Panc1 (cell line): ENCODE measurements around the gene EIF4E1B. TPM values are rescaled to one million over a fixed set of nuclear protein-coding genes. Genes with fewer than 3 reads are reported as not detected.

Experiments
- ATAC-seq: fragments of 200-7000 bp; cut with Tn5 transposase; 2 replicates; pipeline ENCODE4 v1.9.1; 2020; ENCODE audit warnings: mild to moderate bottlenecking, moderate library complexity
- BruUV-seq: library from RNA; stranded (reverse); fragments of 400-500 nt; replicated peaks from 2 replicates; lab custom pipeline; 2021; lab: Mats Ljungman, UMichigan
- CTCF ChIA-PET: fragments of 300-600 bp; sonication (Branson Sonifier 250); formaldehyde crosslinking; loops from one replicate; lab custom pipeline; 2022; ENCODE audit warnings: antibody characterized with exemption; lab: Charles Lee
- POLR2A ChIA-PET: fragments of 300-600 bp; sonication (Branson Sonifier 250); formaldehyde crosslinking; loops from one replicate; lab custom pipeline; 2022; ENCODE audit warnings: antibody characterized with exemption; lab: Charles Lee
- DNase-seq: peaks from one replicate; pipeline ENCODE4 v3.0.0-alpha.2; 2010; ENCODE audit warnings: low read depth, low spot score
- H3K27ac ChIP-seq: 2 replicates; pipeline ENCODE4 v1.5.1; 2011; ENCODE audit warnings: mild to moderate bottlenecking, low read length, inconsistent platforms
- H3K27me3 ChIP-seq: fragments of 200-500 bp; sonication (Bioruptor generic); 2 replicates; pipeline ENCODE4 v1.6.0; 2014; ENCODE audit warnings: low read length, inconsistent platforms; ENCODE audit not compliant: control insufficient read depth, insufficient read depth
- H3K36me3 ChIP-seq: fragments of 200-500 bp; sonication (Bioruptor generic); 2 replicates; pipeline ENCODE4 v1.5.1; 2014; ENCODE audit warnings: inconsistent platforms, mild to moderate bottlenecking, low read length, moderate library complexity; ENCODE audit not compliant: control insufficient read depth, insufficient read depth
- H3K4me1 ChIP-seq: 2 replicates; pipeline ENCODE4 v1.5.1; 2011; ENCODE audit warnings: inconsistent platforms, mild to moderate bottlenecking, low read length, moderate library complexity; ENCODE audit not compliant: control insufficient read depth, insufficient read depth
- H3K4me3 ChIP-seq, 2 experiments: 2 replicates each; pipeline ENCODE4 v1.5.1; 2011 to 2012; ENCODE audit warnings: low read depth in 2 of 2, low read length in 2 of 2, mild to moderate bottlenecking in 2 of 2, inconsistent platforms in 1 of 2, moderate library complexity in 1 of 2
- H3K9me3 ChIP-seq: fragments of 200-500 bp; sonication (Bioruptor generic); 2 replicates; pipeline ENCODE4 v1.5.1; 2014; ENCODE audit warnings: low read depth, mild to moderate bottlenecking, inconsistent platforms, low read length, moderate library complexity; ENCODE audit not compliant: control insufficient read depth, insufficient read depth
- POLR2AphosphoS5 ChIP-seq: IDR thresholded peaks from 2 replicates; pipeline ENCODE4 v1.6.1; 2012; ENCODE audit warnings: mild to moderate bottlenecking, low read depth, low read length, moderate library complexity
- SIN3A ChIP-seq: IDR thresholded peaks from 2 replicates; pipeline ENCODE4 v1.6.1; 2012; ENCODE audit warnings: low read depth, mild to moderate bottlenecking, low read length, moderate library complexity, borderline replicate concordance; ENCODE audit not compliant: insufficient read depth
- TCF7L2 ChIP-seq: IDR thresholded peaks from 2 replicates; pipeline ENCODE4 v1.6.1; 2011; ENCODE audit warnings: mild to moderate bottlenecking, low read depth, low read length, inconsistent platforms
- in situ Hi-C: cut with HindIII; loops from 2 replicates; pipeline ENCODE4 v1.10.0; 2016; ENCODE audit warnings: low sequenced_read_pairs, low pct_unique_long_range_greater_than_20kb
- intact Hi-C: fragments of 100-400 bp; cut with micrococcal nuclease; formaldehyde crosslinking; loops from one replicate; pipeline ENCODE4 v1.10.0; 2022; ENCODE audit not compliant: unreplicated experiment
- total RNA-seq: library from RNA; stranded (reverse); gene quantifications from one replicate; pipeline ENCODE4 v1.2.1, GENCODE V29; 2021; ENCODE audit not compliant: unreplicated experiment
- TF ChIP-seq, protein P1 (sequence below): fragments of 450-650 bp; IDR thresholded peaks from 2 replicates; pipeline ENCODE4 v1.5.1; 2017; ENCODE audit warnings: mild to moderate bottlenecking
- TF ChIP-seq, protein P2 (sequence below), 2 experiments: IDR thresholded peaks; 2 replicates each; pipeline ENCODE4 v1.6.1; 2011 to 2012; ENCODE audit warnings: low read depth in 2 of 2, control low read depth in 1 of 2, low read length in 1 of 2, mild to moderate bottlenecking in 1 of 2, moderate library complexity in 1 of 2; ENCODE audit not compliant: insufficient read depth in 1 of 2

The EIF4E1B gene
- total RNA-seq, 1 experiment from 2014 or later: not detected

DNA sequence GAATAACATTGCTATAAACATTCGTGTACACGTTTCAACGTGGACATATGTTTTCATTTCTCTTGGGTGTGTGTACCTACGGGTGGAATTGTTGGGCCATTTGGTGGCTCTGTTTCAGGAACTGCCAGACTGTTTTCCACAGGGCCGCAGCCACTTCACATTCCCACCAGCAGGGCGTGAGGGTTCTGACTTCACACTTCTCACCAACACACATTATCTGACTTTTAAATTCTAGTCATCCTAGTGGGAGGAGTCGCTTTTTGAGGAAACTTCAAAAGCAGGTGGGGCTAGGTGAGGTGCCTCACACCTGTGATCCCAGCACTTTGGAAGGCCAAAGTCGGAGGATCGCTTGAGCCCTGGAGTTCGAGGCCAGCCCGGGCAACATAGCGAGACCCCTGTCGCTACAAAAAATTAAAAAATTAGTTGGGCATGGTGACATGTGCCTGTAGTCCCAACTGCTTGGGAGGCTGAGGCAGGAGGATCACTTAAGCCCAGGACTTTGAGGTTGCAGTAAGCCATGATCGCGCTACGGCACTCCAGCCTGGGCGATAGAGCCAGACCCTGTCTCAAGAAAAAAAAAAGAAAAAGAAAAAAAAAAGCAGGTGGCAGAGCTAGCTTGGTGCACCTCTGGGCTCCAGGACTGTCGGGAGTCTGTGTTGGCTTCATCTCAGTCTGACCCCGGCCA is 45.3 kb downstream of the EIF4E1B start:
- Histone ChIP-seq H3K4me1 (no peaks in the 10 kb centered on the region), H3K4me3 (no peak overlapping the region), H3K36me3 (no peaks in the 10 kb centered on the region), H3K27me3 (no peaks in the 10 kb centered on the region), H3K9me3 (no peaks in the 10 kb centered on the region), H3K27ac (no peak overlapping the region)
- no TSS peak for BruUV-seq
- DNase-seq: no peak
- POLR2A ChIA-PET: no interaction called here
- CTCF ChIA-PET: interaction anchor here (1.4 kb wide), 1 partner anchor 15 kb away, joined by 3 read pairs; no protein-coding TSS in a partner anchor
- TF ChIP-seq SIN3A: no peak
- no peak for TF ChIP-seq TCF7L2
- no peak for TF ChIP-seq POLR2AphosphoS5
- in situ Hi-C loops: no loop called here
- peak; percentile 63 for ATAC-seq
- intact Hi-C loops: no loop called here

DNA sequence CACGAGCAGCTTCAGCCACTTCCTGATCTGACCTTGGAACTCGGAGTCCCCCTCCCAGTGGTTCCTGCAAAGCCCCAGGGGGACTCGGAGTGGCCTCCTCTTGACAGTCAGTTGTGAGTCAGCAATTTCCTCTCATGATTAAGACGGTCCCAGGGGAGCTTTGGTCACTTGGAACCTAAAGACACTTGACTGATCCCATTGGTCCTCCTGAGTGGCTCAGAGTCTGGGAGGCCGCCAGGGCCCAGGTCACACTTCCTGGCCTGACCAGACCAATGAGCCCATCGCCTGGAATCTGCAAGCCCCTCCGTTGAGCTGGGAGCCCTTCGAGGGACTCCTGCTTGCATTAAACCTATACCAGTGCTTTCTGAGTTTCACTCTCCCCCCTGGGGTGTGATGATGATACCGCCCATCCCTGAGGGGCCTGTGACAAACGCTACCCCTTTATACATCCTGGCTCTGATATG is 45.9 kb downstream of the EIF4E1B start:
- POLR2A ChIA-PET: no interaction called here
- Histone ChIP-seq H3K36me3 (no peaks in the 10 kb centered on the region), H3K4me3 (no peak overlapping the region), H3K9me3 (no peaks in the 10 kb centered on the region), H3K27me3 (no peaks in the 10 kb centered on the region), H3K27ac (no peak overlapping the region), H3K4me1 (no peaks in the 10 kb centered on the region)
- in situ Hi-C loops: no loop called here
- intact Hi-C loops: no loop called here
- CTCF ChIA-PET: interaction anchor here (1.4 kb wide), 1 partner anchor 16 kb away, joined by 3 read pairs; no protein-coding TSS in a partner anchor
- DNase-seq: no peak
- BruUV-seq: no TSS peak
- no peak for TF ChIP-seq SIN3A
- no peak for TF ChIP-seq TCF7L2
- TF ChIP-seq, protein P1, sequence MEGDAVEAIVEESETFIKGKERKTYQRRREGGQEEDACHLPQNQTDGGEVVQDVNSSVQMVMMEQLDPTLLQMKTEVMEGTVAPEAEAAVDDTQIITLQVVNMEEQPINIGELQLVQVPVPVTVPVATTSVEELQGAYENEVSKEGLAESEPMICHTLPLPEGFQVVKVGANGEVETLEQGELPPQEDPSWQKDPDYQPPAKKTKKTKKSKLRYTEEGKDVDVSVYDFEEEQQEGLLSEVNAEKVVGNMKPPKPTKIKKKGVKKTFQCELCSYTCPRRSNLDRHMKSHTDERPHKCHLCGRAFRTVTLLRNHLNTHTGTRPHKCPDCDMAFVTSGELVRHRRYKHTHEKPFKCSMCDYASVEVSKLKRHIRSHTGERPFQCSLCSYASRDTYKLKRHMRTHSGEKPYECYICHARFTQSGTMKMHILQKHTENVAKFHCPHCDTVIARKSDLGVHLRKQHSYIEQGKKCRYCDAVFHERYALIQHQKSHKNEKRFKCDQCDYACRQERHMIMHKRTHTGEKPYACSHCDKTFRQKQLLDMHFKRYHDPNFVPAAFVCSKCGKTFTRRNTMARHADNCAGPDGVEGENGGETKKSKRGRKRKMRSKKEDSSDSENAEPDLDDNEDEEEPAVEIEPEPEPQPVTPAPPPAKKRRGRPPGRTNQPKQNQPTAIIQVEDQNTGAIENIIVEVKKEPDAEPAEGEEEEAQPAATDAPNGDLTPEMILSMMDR: no peak
- no peak for TF ChIP-seq POLR2AphosphoS5
- TF ChIP-seq, protein P2, sequence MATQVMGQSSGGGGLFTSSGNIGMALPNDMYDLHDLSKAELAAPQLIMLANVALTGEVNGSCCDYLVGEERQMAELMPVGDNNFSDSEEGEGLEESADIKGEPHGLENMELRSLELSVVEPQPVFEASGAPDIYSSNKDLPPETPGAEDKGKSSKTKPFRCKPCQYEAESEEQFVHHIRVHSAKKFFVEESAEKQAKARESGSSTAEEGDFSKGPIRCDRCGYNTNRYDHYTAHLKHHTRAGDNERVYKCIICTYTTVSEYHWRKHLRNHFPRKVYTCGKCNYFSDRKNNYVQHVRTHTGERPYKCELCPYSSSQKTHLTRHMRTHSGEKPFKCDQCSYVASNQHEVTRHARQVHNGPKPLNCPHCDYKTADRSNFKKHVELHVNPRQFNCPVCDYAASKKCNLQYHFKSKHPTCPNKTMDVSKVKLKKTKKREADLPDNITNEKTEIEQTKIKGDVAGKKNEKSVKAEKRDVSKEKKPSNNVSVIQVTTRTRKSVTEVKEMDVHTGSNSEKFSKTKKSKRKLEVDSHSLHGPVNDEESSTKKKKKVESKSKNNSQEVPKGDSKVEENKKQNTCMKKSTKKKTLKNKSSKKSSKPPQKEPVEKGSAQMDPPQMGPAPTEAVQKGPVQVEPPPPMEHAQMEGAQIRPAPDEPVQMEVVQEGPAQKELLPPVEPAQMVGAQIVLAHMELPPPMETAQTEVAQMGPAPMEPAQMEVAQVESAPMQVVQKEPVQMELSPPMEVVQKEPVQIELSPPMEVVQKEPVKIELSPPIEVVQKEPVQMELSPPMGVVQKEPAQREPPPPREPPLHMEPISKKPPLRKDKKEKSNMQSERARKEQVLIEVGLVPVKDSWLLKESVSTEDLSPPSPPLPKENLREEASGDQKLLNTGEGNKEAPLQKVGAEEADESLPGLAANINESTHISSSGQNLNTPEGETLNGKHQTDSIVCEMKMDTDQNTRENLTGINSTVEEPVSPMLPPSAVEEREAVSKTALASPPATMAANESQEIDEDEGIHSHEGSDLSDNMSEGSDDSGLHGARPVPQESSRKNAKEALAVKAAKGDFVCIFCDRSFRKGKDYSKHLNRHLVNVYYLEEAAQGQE (IDR thresholded peaks at IDR 0.05; ENCODE audit: insufficient read depth in 1 of 2, low read depth in 2 of 2, low read length in 1 of 2): no peak
- ATAC-seq: peak; percentile 29
